RWPE2 (cell line): ENCODE measurements around the gene ST6GAL2.

ENCODE experiments used
- ATAC-seq: fragments of 200-7000 bp; cut with Tn5 transposase; 3 replicates; pipeline ENCODE4 v1.9.1; 2021; ENCODE audit warnings: low read depth
- DNase-seq: peaks from one replicate; pipeline ENCODE4 v3.0.0-alpha.2; 2020; ENCODE audit warnings: low spot score
- H3K27ac ChIP-seq: fragments of 450-650 bp; 2 replicates; pipeline ENCODE4 v1.5.1; 2017; ENCODE audit warnings: mild to moderate bottlenecking; ENCODE audit not compliant: poor library complexity, severe bottlenecking
- H3K27me3 ChIP-seq: fragments of 250-450 bp; sonication (Bioruptor Pico); 2 replicates; pipeline ENCODE4 v1.5.1; 2021; ENCODE audit warnings: mild to moderate bottlenecking, moderate library complexity; ENCODE audit not compliant: insufficient read depth, poor library complexity, severe bottlenecking
- H3K36me3 ChIP-seq: fragments of 250-450 bp; sonication (Bioruptor Pico); 2 replicates; pipeline ENCODE4 v1.5.1; 2020; ENCODE audit warnings: low read depth, mild to moderate bottlenecking, moderate library complexity
- H3K4me1 ChIP-seq: fragments of 250-450 bp; sonication (Bioruptor Pico); 2 replicates; pipeline ENCODE4 v1.5.1; 2021; ENCODE audit warnings: mild to moderate bottlenecking, moderate library complexity; ENCODE audit not compliant: insufficient read depth, poor library complexity, severe bottlenecking
- H3K4me3 ChIP-seq: fragments of 250-450 bp; sonication (Bioruptor Pico); 2 replicates; pipeline ENCODE4 v1.5.1; 2021; ENCODE audit warnings: mild to moderate bottlenecking, moderate library complexity; ENCODE audit not compliant: severe bottlenecking
- H3K9me3 ChIP-seq: fragments of 250-450 bp; sonication (Bioruptor Pico); 2 replicates; pipeline ENCODE4 v1.5.1; 2021; ENCODE audit warnings: mild to moderate bottlenecking, moderate library complexity; ENCODE audit not compliant: severe bottlenecking
- TF ChIP-seq, protein P1 (sequence below): fragments of 450-650 bp; IDR thresholded peaks from one replicate; pipeline ENCODE4 v1.5.1; 2017; ENCODE audit warnings: mild to moderate bottlenecking, moderate library complexity; ENCODE audit not compliant: poor library complexity, severe bottlenecking

The ST6GAL2 gene

DNA sequence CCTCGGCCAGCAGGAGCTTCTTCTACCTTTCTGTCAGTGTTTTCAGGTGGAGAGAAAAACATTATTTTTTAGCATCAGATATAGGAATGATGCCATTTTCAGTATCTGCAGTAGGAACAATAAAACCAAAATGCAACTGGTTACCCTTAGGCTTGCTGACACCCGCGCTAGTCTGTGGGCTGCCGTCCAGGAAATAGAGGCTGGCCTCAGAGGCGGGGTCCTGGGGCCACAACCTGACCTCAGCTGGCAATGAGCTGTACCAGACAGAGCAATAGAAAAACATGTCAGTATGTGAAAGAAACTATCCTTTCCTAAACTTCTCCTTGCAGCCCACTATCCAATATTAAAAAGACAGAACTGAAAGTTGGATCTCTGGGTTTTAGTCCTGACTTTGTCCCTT is 4.6 kb upstream of the ST6GAL2 start:
- DNase-seq (no peak), ATAC-seq (no peak)
- H3K27ac ChIP-seq, result no peak overlapping the region
- no peak overlapping the region for H3K4me3 ChIP-seq
- TF ChIP-seq, protein P1, sequence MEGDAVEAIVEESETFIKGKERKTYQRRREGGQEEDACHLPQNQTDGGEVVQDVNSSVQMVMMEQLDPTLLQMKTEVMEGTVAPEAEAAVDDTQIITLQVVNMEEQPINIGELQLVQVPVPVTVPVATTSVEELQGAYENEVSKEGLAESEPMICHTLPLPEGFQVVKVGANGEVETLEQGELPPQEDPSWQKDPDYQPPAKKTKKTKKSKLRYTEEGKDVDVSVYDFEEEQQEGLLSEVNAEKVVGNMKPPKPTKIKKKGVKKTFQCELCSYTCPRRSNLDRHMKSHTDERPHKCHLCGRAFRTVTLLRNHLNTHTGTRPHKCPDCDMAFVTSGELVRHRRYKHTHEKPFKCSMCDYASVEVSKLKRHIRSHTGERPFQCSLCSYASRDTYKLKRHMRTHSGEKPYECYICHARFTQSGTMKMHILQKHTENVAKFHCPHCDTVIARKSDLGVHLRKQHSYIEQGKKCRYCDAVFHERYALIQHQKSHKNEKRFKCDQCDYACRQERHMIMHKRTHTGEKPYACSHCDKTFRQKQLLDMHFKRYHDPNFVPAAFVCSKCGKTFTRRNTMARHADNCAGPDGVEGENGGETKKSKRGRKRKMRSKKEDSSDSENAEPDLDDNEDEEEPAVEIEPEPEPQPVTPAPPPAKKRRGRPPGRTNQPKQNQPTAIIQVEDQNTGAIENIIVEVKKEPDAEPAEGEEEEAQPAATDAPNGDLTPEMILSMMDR, result no peak
- peaks cover 25% of the 10 kb centered on the region for H3K27me3 ChIP-seq
- no peaks in the 10 kb centered on the region for H3K9me3 ChIP-seq
- H3K36me3 ChIP-seq, result no peaks in the 10 kb centered on the region
- no peaks in the 10 kb centered on the region for H3K4me1 ChIP-seq

DNA sequence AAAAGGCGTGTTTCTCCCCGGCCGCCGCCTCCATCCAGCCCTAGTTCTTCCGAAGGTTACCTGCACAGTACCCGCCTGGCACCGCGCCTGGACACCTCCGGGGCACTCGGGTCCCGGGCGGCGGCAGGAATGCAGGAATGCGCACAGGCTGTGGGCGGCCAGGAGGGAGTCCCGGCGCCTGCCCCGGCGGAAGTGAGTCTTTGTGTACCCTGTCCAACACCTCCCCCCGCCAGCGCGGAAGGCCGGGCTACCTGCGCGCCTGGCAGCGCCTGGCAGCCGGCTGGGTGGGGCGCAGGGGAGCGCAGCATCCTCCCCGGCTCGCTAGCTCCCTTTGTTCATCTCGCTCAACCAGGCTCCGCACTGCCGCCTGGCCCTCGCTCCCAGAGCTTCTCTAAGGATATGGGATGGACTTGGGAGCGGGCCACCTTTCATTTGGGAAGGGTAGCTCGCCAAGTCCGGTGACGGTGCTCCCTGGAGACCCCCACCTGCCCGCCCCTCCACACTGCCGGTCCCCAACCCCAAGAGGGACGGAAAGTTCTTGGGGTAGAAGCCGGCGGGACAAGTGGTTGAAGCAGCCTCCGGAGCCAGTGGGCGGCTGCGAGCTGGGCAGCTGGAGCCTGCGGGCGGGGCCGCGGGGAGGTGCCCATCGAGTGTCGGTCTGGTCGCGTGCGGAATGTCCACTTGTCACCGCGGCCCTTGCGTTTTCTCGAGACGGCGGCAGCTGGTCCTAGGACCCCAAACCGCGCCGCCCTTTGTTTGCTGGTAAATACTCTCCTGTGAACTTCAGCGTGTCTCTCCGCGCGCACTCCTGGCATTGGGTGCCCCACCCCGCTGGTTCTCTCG is 1.2 kb upstream of the ST6GAL2 start:
- H3K27ac ChIP-seq, result no peak overlapping the region
- H3K9me3 ChIP-seq, result no peaks in the 10 kb centered on the region
- peak; percentile 67 for DNase-seq

DNA sequence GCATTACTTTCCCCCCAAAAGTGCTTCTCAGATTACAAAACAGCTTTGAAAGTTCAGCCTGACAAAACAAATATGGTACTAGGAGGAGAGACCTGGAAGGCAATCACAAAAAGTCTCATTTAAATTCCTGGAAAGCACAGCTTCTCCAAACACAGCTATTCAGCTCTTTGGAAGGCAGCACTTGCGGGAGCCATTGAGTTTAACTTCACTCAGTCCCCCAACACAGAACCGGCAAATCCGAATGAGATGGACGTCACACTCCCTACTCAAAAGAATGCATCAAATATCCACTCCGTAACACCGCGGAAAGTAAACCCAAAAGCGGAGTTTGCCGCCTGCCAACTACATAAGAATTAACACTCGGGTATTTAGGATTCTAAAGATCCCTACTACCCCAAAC is 638 bp downstream of the ST6GAL2 start:
- no peak for ATAC-seq
- H3K27me3 ChIP-seq, result peaks cover 48% of the 10 kb centered on the region
- no peak overlapping the region for H3K4me3 ChIP-seq
- DNase-seq, result no peak
- no peaks in the 10 kb centered on the region for H3K9me3 ChIP-seq
- TF ChIP-seq, protein P1, result no peak
- no peaks in the 10 kb centered on the region for H3K4me1 ChIP-seq
- H3K27ac ChIP-seq, result no peak overlapping the region
- no peaks in the 10 kb centered on the region for H3K36me3 ChIP-seq

More for the DNA sequence above, 1.2 kb upstream of the ST6GAL2 start:
- Histone ChIP-seq H3K36me3 (no peaks in the 10 kb centered on the region), H3K4me3 (peak overlapping the region; percentile 28), H3K4me1 (no peaks in the 10 kb centered on the region), H3K27me3 (peaks cover 48% of the 10 kb centered on the region)
- TF ChIP-seq, protein P1, result no peak
- ATAC-seq, result peak; percentile 81

DNA sequence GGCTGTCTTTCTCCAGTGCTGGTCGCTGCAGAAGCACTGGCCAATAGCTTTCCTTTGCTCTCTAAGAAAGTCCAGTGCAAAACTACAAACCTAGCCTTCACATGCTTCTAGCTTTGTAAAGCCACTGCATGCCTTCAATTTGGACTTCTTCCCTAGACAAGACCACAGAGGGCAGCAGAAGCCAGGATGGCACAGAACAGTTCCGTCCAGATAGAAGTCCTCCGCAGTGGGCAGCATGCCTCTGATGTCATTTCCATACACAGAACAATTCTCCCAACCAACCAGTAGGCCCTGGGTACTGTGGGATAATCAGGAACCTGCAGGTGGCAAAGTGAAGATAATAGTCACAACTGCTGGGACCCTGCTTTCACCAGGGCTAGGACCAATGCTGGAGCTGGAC is 3.3 kb downstream of the ST6GAL2 start:
- no peaks in the 10 kb centered on the region for H3K36me3 ChIP-seq
- ATAC-seq (no peak), DNase-seq (no peak)
- H3K4me1 ChIP-seq, result no peaks in the 10 kb centered on the region
- no peak overlapping the region for H3K4me3 ChIP-seq
- TF ChIP-seq, protein P1, result no peak
- H3K27me3 ChIP-seq, result peaks cover 40% of the 10 kb centered on the region
- no peak overlapping the region for H3K27ac ChIP-seq
- H3K9me3 ChIP-seq, result no peaks in the 10 kb centered on the region

DNA sequence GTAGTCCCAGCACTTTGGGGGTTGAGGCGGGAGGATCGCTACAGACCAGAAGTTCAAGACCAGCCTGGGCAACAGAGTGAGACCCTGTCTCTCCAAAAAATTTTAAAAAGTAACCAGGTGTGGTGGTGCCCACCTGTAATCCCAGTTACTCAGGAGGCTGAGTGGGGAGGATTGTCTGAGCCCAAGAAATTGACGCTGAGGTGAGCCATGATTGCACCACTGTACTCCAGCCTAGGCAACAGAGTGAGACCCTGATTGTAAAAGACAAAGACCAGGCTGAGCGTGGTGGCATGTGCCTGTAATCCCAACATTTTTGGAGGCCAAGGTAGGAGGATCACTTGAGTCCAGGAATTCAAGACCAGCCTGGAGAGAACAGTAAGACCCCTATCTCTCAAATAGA is 7.8 kb downstream of the ST6GAL2 start:
- Histone ChIP-seq H3K9me3 (no peaks in the 10 kb centered on the region), H3K4me3 (no peak overlapping the region), H3K4me1 (no peaks in the 10 kb centered on the region), H3K27me3 (peaks cover 5% of the 10 kb centered on the region), H3K27ac (no peak overlapping the region), H3K36me3 (no peaks in the 10 kb centered on the region)
- no peak for DNase-seq
- ATAC-seq, result no peak
- TF ChIP-seq, protein P1, result no peak
